Activated naive CD8-positive, alpha-beta T cell (primary cell): Measurements from ENCODE around the gene DEDD.

Source experiments
- H3K27ac Mint-ChIP-seq: one replicate; pipeline ENCODE4 v1.8.0; 2021; ENCODE audit warnings: mixed read lengths
- H3K27me3 Mint-ChIP-seq: one replicate; pipeline ENCODE4 v1.8.0; 2021; ENCODE audit warnings: mixed read lengths
- H3K36me3 Mint-ChIP-seq: one replicate; pipeline ENCODE4 v1.8.0; 2021; ENCODE audit warnings: mixed read lengths
- H3K4me1 Mint-ChIP-seq: one replicate; pipeline ENCODE4 v1.8.0; 2021; ENCODE audit warnings: low read depth, mixed read lengths
- H3K4me3 Mint-ChIP-seq: one replicate; pipeline ENCODE4 v1.8.0; 2021; ENCODE audit warnings: mild to moderate bottlenecking, mixed read lengths
- H3K9me3 Mint-ChIP-seq: one replicate; pipeline ENCODE4 v1.8.0; 2021; ENCODE audit warnings: low read depth, mixed read lengths

Gene DEDD

GRCh38 chr1:161096530-161096929 is 35.9 kb downstream of the DEDD start:
- Mint-ChIP-seq H3K27ac (peak overlapping the region; percentile 75), H3K36me3 (no peaks in the 10 kb centered on the region), H3K4me1 (peaks cover 54% of the 10 kb centered on the region), H3K4me3 (no peak overlapping the region), H3K27me3 (no peaks in the 10 kb centered on the region), H3K9me3 (no peaks in the 10 kb centered on the region)

GRCh38 chr1:161096015-161096414 is 36.5 kb downstream of the DEDD start:
- H3K4me3 Mint-ChIP-seq = no peak overlapping the region
- peaks cover 57% of the 10 kb centered on the region for H3K4me1 Mint-ChIP-seq
- no peaks in the 10 kb centered on the region for H3K36me3 Mint-ChIP-seq
- no peaks in the 10 kb centered on the region for H3K9me3 Mint-ChIP-seq
- no peaks in the 10 kb centered on the region for H3K27me3 Mint-ChIP-seq
- peak overlapping the region; percentile 75 for H3K27ac Mint-ChIP-seq

GRCh38 chr1:161095230-161095629 is 37.2 kb downstream of the DEDD start:
- H3K4me3 Mint-ChIP-seq = no peak overlapping the region
- peak overlapping the region; percentile 3 for H3K27ac Mint-ChIP-seq
- H3K9me3 Mint-ChIP-seq = no peaks in the 10 kb centered on the region
- no peaks in the 10 kb centered on the region for H3K27me3 Mint-ChIP-seq
- H3K36me3 Mint-ChIP-seq = no peaks in the 10 kb centered on the region
- peaks cover 65% of the 10 kb centered on the region for H3K4me1 Mint-ChIP-seq

GRCh38 chr1:161094481-161094880 is 38.0 kb downstream of the DEDD start:
- peaks cover 67% of the 10 kb centered on the region for H3K4me1 Mint-ChIP-seq
- no peaks in the 10 kb centered on the region for H3K27me3 Mint-ChIP-seq
- no peaks in the 10 kb centered on the region for H3K9me3 Mint-ChIP-seq
- no peak overlapping the region for H3K4me3 Mint-ChIP-seq
- H3K27ac Mint-ChIP-seq = no peak overlapping the region
- no peaks in the 10 kb centered on the region for H3K36me3 Mint-ChIP-seq

GRCh38 chr1:161092621-161093028 is 39.8 kb downstream of the DEDD start:
- peaks cover 55% of the 10 kb centered on the region for H3K4me1 Mint-ChIP-seq
- H3K9me3 Mint-ChIP-seq = no peaks in the 10 kb centered on the region
- peak overlapping the region; percentile 3 for H3K4me3 Mint-ChIP-seq
- H3K27me3 Mint-ChIP-seq = no peaks in the 10 kb centered on the region
- H3K27ac Mint-ChIP-seq = peak overlapping the region; percentile 29
- H3K36me3 Mint-ChIP-seq = no peaks in the 10 kb centered on the region

GRCh38 chr1:161091796-161092507 is 40.5 kb downstream of the DEDD start:
- H3K9me3 Mint-ChIP-seq = no peaks in the 10 kb centered on the region
- H3K36me3 Mint-ChIP-seq = no peaks in the 10 kb centered on the region
- peak overlapping the region; percentile 35 for H3K4me3 Mint-ChIP-seq
- peaks cover 48% of the 10 kb centered on the region for H3K4me1 Mint-ChIP-seq
- peak overlapping the region; percentile 29 for H3K27ac Mint-ChIP-seq
- no peaks in the 10 kb centered on the region for H3K27me3 Mint-ChIP-seq

- H3K4me3 Mint-ChIP-seq = no peak overlapping the region
- H3K4me1 Mint-ChIP-seq = peaks cover 41% of the 10 kb centered on the region
- no peaks in the 10 kb centered on the region for H3K9me3 Mint-ChIP-seq
- no peaks in the 10 kb centered on the region for H3K27me3 Mint-ChIP-seq
- H3K36me3 Mint-ChIP-seq = no peaks in the 10 kb centered on the region
- H3K27ac Mint-ChIP-seq = no peak overlapping the region
These were observed 41.4 kb downstream of the DEDD start for GRCh38 chr1:161091093-161091492.

GRCh38 chr1:161090617-161091016 is 41.9 kb downstream of the DEDD start:
- peak overlapping the region; percentile 11 for H3K27ac Mint-ChIP-seq
- H3K4me3 Mint-ChIP-seq = no peak overlapping the region
- no peaks in the 10 kb centered on the region for H3K27me3 Mint-ChIP-seq
- peaks cover 40% of the 10 kb centered on the region for H3K4me1 Mint-ChIP-seq
- H3K9me3 Mint-ChIP-seq = no peaks in the 10 kb centered on the region
- no peaks in the 10 kb centered on the region for H3K36me3 Mint-ChIP-seq

- Mint-ChIP-seq H3K27ac (peak overlapping the region; percentile 11), H3K4me3 (no peak overlapping the region), H3K36me3 (no peaks in the 10 kb centered on the region), H3K27me3 (no peaks in the 10 kb centered on the region), H3K4me1 (peaks cover 38% of the 10 kb centered on the region), H3K9me3 (no peaks in the 10 kb centered on the region)
These were observed 42.5 kb downstream of the DEDD start for GRCh38 chr1:161089938-161090337.

- peaks cover 36% of the 10 kb centered on the region for H3K4me1 Mint-ChIP-seq
- no peak within 1 kb of the TSS for H3K4me3 Mint-ChIP-seq
- no peaks in the 10 kb centered on the region for H3K9me3 Mint-ChIP-seq
- no peaks in the 10 kb centered on the region for H3K27me3 Mint-ChIP-seq
- H3K36me3 Mint-ChIP-seq = no peaks in the 10 kb centered on the region
- H3K27ac Mint-ChIP-seq = peak within 1 kb of the TSS; percentile 11
These were observed 43.1 kb downstream of the DEDD start, which contains the start of gene NECTIN4 for GRCh38 chr1:161089251-161089924. TSS of gene NECTIN4 (minus strand) at chr1:161089558. CDS start at chr1:161089296, 262 bp downstream.

- Mint-ChIP-seq H3K36me3 (no peaks in the 10 kb centered on the region), H3K27ac (no peak overlapping the region), H3K4me1 (peaks cover 33% of the 10 kb centered on the region), H3K27me3 (no peaks in the 10 kb centered on the region), H3K4me3 (no peak overlapping the region), H3K9me3 (no peaks in the 10 kb centered on the region)
These were observed 43.8 kb downstream of the DEDD start for GRCh38 chr1:161088587-161089110.

- no peaks in the 10 kb centered on the region for H3K9me3 Mint-ChIP-seq
- no peak overlapping the region for H3K4me3 Mint-ChIP-seq
- H3K27ac Mint-ChIP-seq = no peak overlapping the region
- H3K27me3 Mint-ChIP-seq = no peaks in the 10 kb centered on the region
- peaks cover 12% of the 10 kb centered on the region for H3K4me1 Mint-ChIP-seq
- no peaks in the 10 kb centered on the region for H3K36me3 Mint-ChIP-seq
These were observed 46.0 kb downstream of the DEDD start for GRCh38 chr1:161086457-161086856.

- Mint-ChIP-seq H3K9me3 (no peaks in the 10 kb centered on the region), H3K36me3 (no peaks in the 10 kb centered on the region), H3K27ac (no peak overlapping the region)
These were observed 47.3 kb downstream of the DEDD start for GRCh38 chr1:161085165-161085564.

GRCh38 chr1:161084597-161084988 is 47.9 kb downstream of the DEDD start:
- Mint-ChIP-seq H3K27me3 (no peaks in the 10 kb centered on the region), H3K4me1 (no peaks in the 10 kb centered on the region), H3K36me3 (no peaks in the 10 kb centered on the region), H3K4me3 (no peak overlapping the region), H3K27ac (no peak overlapping the region), H3K9me3 (no peaks in the 10 kb centered on the region)

More at GRCh38 chr1:161085165-161085564, 47.3 kb downstream of the DEDD start:
- Mint-ChIP-seq H3K27me3 (no peaks in the 10 kb centered on the region), H3K4me1 (peaks cover 1% of the 10 kb centered on the region), H3K4me3 (no peak overlapping the region)

GRCh38 chr1:161083748-161084596 is 48.5 kb downstream of the DEDD start:
- H3K4me1 Mint-ChIP-seq = no peaks in the 10 kb centered on the region
- H3K36me3 Mint-ChIP-seq = no peaks in the 10 kb centered on the region
- H3K4me3 Mint-ChIP-seq = no peak overlapping the region
- H3K27ac Mint-ChIP-seq = no peak overlapping the region
- no peaks in the 10 kb centered on the region for H3K9me3 Mint-ChIP-seq
- no peaks in the 10 kb centered on the region for H3K27me3 Mint-ChIP-seq
